ENCODE data around the gene TPST1. TPM values are rescaled to one million over a fixed set of nuclear protein-coding genes. Genes with fewer than 3 reads are reported as not detected.
A peak's percentile ranks its signal among the peaks of the same experiment; 100 is the strongest.

TPST1 gene
- total RNA-seq, 1 experiment from 2014 or later: 15.0 TPM

DNA sequence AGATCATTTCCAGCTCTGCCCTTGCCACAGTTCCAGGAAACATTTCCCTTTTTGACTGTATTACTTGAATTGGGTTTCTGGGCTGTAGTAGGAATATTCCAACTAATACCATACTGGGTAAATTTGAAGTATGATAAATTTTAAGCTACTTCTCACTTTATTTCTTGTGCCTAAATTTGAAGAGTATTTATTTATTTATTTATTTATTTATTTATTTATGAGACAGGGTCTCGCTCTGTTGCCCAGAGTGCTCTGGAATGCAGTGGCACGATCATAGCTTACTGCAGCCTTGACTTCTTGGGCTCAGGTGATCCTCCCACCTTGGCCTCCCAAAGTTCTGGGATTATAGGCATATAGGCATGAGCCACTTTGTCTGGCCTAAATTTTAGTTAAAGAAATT, 105.5 kb downstream of the TPST1 start:
- POLR2A ChIA-PET: no interaction called here
- Mint-ChIP-seq H3K27ac (no peak overlapping the region), H3K4me3 (no peak overlapping the region), H3K4me1 (peaks cover 20% of the 10 kb centered on the region), H3K9me3 (no peaks in the 10 kb centered on the region), H3K27me3 (ENCODE audit: low read depth) (no peaks in the 10 kb centered on the region), H3K36me3 (no peaks in the 10 kb centered on the region)
- CTCF ChIA-PET: no interaction called here
- TF ChIP-seq ZNF423 (CRISPR knock-in tag; IDR thresholded peaks at IDR 0.05) (no peak), ZNF232 (CRISPR knock-in tag; IDR thresholded peaks at IDR 0.05) (no peak)
- no peak for DNase-seq (ENCODE audit: low spot score)
- no peak for ATAC-seq

DNA sequence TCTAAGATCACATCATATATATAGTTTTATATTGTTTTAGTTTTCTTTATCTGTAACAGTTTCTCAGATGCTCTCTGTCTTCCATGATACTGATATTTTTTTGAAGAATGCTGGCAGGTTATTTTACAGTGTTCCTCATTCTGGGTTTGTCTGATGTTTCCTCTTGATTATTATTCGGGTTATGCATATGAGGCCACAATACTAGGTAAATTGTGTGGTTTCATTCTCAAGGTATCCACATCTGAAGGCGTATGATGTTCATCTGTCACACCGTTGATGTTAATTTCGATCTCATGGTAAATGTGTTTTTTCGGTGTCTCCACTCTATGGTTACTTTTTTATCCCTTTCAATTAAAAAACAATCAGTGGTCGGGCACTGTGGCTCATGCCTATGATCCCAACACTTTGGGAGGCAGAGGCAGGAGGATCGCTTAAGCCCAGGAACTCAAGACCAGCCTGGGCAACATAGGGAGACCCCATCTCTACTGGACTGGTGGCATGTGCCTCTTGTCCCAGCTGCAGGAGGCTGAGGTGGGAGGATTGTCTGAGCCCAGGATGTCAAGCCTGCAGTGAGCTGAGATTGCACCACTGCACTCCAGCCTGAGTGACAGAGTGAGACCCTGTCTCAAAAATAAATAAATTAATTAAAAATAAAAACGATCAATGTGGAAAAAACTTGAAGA, 108.9 kb downstream of the TPST1 start:
- Mint-ChIP-seq H3K36me3 (no peaks in the 10 kb centered on the region), H3K9me3 (no peaks in the 10 kb centered on the region; the same call in 1 of the 2 replicates), H3K4me1 (peaks cover 9% of the 10 kb centered on the region), H3K27ac (no peak overlapping the region), H3K27me3 (ENCODE audit: low read depth) (no peaks in the 10 kb centered on the region), H3K4me3 (no peak overlapping the region)
- ChIA-PET CTCF (interaction anchor here (1.3 kb wide), 1 partner anchor 109 kb away, joined by 3 read pairs; no protein-coding TSS in a partner anchor), POLR2A (no interaction called here)
- ATAC-seq (no peak), DNase-seq (ENCODE audit: low spot score) (no peak)
- TF ChIP-seq, protein P1, sequence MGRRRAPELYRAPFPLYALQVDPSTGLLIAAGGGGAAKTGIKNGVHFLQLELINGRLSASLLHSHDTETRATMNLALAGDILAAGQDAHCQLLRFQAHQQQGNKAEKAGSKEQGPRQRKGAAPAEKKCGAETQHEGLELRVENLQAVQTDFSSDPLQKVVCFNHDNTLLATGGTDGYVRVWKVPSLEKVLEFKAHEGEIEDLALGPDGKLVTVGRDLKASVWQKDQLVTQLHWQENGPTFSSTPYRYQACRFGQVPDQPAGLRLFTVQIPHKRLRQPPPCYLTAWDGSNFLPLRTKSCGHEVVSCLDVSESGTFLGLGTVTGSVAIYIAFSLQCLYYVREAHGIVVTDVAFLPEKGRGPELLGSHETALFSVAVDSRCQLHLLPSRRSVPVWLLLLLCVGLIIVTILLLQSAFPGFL (CRISPR knock-in tag; IDR thresholded peaks at IDR 0.05; ENCODE audit: borderline replicate concordance): no peak
- TF ChIP-seq ZNF121 (CRISPR knock-in tag; IDR thresholded peaks at IDR 0.05) (peak; percentile 94), KAT7 (CRISPR knock-in tag; IDR thresholded peaks at IDR 0.05; ENCODE audit: borderline replicate concordance) (no peak)
- TF ChIP-seq, protein P2, sequence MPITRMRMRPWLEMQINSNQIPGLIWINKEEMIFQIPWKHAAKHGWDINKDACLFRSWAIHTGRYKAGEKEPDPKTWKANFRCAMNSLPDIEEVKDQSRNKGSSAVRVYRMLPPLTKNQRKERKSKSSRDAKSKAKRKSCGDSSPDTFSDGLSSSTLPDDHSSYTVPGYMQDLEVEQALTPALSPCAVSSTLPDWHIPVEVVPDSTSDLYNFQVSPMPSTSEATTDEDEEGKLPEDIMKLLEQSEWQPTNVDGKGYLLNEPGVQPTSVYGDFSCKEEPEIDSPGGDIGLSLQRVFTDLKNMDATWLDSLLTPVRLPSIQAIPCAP (CRISPR knock-in tag; IDR thresholded peaks at IDR 0.05): no peak

DNA sequence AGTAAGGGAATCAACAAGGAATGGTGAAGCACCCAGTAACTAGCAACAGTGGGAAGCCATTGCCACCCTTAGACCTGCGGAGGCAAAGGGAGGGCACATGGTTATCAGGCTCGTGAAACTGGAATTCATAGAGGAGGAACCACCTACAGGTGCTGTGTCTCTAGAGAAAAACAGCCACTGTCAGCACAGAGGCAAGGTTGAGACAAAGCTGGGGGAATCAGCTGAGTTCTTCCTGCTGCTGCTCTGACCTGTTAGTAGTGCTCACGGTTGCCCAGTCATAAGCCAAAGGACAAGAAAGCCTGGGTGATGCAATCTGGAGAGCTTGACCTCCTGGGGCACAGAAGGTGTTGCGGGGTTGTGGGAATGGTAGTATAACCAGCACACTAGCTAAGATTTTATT, 110.1 kb downstream of the TPST1 start:
- peak; percentile 61 for ATAC-seq
- Mint-ChIP-seq H3K4me1 (peaks cover 9% of the 10 kb centered on the region), H3K27me3 (ENCODE audit: low read depth) (no peaks in the 10 kb centered on the region), H3K4me3 (no peak overlapping the region), H3K9me3 (peaks cover 5% of the 10 kb centered on the region), H3K27ac (peak overlapping the region; percentile 74; the same call in 1 of the 2 replicates), H3K36me3 (peaks cover 4% of the 10 kb centered on the region)
- CTCF ChIA-PET: no interaction called here
- DNase-seq (ENCODE audit: low spot score): no peak
- POLR2A ChIA-PET: no interaction called here
- TF ChIP-seq, protein P3, sequence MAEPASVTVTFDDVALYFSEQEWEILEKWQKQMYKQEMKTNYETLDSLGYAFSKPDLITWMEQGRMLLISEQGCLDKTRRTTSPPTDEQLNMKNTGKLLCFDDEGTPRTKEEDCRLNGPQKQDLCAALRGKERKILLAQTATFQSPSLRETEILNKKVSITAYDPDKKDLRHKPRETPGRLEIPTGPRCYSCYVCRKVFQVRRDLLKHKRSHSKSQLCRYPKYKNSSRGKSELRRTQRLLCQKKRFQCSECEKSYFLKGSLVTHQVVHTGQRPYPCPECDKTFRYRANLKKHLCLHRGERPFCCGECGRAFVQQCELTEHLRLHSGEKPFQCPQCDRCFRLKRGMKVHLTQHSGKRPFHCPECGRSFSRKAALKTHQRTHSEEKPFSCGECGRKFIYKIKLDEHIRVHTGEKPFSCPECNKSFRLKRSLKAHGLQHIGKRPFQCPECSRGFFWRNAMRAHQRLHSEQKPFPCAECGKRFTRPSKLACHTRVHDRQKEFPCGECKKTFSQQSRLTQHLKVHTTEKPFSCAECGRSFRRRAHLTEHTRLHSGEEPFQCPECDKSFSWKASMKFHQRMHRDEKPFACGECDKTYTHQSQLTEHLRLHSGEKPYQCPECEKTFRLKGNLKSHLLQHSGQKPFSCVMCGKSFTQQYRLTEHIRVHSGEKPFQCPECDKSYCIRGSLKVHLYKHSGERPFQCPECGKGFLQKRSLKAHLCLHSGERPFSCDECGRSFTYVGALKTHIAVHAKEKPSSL (CRISPR knock-in tag; conservative IDR thresholded peaks at IDR 0.05): no peak
- no peak for TF ChIP-seq FOXP1 (CRISPR knock-in tag; IDR thresholded peaks at IDR 0.05; ENCODE audit: borderline replicate concordance)
- TF ChIP-seq NFE2L1 (CRISPR knock-in tag; IDR thresholded peaks at IDR 0.05): no peak
- TF ChIP-seq, protein P4, sequence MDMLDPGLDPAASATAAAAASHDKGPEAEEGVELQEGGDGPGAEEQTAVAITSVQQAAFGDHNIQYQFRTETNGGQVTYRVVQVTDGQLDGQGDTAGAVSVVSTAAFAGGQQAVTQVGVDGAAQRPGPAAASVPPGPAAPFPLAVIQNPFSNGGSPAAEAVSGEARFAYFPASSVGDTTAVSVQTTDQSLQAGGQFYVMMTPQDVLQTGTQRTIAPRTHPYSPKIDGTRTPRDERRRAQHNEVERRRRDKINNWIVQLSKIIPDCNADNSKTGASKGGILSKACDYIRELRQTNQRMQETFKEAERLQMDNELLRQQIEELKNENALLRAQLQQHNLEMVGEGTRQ (CRISPR knock-in tag; IDR thresholded peaks at IDR 0.05): no peak
- TF ChIP-seq ZNF232 (CRISPR knock-in tag; IDR thresholded peaks at IDR 0.05): no peak
- TF ChIP-seq, protein P5, sequence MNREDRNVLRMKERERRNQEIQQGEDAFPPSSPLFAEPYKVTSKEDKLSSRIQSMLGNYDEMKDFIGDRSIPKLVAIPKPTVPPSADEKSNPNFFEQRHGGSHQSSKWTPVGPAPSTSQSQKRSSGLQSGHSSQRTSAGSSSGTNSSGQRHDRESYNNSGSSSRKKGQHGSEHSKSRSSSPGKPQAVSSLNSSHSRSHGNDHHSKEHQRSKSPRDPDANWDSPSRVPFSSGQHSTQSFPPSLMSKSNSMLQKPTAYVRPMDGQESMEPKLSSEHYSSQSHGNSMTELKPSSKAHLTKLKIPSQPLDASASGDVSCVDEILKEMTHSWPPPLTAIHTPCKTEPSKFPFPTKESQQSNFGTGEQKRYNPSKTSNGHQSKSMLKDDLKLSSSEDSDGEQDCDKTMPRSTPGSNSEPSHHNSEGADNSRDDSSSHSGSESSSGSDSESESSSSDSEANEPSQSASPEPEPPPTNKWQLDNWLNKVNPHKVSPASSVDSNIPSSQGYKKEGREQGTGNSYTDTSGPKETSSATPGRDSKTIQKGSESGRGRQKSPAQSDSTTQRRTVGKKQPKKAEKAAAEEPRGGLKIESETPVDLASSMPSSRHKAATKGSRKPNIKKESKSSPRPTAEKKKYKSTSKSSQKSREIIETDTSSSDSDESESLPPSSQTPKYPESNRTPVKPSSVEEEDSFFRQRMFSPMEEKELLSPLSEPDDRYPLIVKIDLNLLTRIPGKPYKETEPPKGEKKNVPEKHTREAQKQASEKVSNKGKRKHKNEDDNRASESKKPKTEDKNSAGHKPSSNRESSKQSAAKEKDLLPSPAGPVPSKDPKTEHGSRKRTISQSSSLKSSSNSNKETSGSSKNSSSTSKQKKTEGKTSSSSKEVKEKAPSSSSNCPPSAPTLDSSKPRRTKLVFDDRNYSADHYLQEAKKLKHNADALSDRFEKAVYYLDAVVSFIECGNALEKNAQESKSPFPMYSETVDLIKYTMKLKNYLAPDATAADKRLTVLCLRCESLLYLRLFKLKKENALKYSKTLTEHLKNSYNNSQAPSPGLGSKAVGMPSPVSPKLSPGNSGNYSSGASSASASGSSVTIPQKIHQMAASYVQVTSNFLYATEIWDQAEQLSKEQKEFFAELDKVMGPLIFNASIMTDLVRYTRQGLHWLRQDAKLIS (CRISPR knock-in tag; IDR thresholded peaks at IDR 0.05; ENCODE audit: borderline replicate concordance): no peak
- TF ChIP-seq, protein P6, sequence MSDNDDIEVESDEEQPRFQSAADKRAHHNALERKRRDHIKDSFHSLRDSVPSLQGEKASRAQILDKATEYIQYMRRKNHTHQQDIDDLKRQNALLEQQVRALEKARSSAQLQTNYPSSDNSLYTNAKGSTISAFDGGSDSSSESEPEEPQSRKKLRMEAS (CRISPR knock-in tag; IDR thresholded peaks at IDR 0.05): peak; percentile 59
- TF ChIP-seq, protein P7, sequence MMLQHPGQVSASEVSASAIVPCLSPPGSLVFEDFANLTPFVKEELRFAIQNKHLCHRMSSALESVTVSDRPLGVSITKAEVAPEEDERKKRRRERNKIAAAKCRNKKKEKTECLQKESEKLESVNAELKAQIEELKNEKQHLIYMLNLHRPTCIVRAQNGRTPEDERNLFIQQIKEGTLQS (CRISPR knock-in tag; conservative IDR thresholded peaks at IDR 0.05): no peak
- TF ChIP-seq, protein P8, sequence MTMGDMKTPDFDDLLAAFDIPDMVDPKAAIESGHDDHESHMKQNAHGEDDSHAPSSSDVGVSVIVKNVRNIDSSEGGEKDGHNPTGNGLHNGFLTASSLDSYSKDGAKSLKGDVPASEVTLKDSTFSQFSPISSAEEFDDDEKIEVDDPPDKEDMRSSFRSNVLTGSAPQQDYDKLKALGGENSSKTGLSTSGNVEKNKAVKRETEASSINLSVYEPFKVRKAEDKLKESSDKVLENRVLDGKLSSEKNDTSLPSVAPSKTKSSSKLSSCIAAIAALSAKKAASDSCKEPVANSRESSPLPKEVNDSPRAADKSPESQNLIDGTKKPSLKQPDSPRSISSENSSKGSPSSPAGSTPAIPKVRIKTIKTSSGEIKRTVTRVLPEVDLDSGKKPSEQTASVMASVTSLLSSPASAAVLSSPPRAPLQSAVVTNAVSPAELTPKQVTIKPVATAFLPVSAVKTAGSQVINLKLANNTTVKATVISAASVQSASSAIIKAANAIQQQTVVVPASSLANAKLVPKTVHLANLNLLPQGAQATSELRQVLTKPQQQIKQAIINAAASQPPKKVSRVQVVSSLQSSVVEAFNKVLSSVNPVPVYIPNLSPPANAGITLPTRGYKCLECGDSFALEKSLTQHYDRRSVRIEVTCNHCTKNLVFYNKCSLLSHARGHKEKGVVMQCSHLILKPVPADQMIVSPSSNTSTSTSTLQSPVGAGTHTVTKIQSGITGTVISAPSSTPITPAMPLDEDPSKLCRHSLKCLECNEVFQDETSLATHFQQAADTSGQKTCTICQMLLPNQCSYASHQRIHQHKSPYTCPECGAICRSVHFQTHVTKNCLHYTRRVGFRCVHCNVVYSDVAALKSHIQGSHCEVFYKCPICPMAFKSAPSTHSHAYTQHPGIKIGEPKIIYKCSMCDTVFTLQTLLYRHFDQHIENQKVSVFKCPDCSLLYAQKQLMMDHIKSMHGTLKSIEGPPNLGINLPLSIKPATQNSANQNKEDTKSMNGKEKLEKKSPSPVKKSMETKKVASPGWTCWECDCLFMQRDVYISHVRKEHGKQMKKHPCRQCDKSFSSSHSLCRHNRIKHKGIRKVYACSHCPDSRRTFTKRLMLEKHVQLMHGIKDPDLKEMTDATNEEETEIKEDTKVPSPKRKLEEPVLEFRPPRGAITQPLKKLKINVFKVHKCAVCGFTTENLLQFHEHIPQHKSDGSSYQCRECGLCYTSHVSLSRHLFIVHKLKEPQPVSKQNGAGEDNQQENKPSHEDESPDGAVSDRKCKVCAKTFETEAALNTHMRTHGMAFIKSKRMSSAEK (CRISPR knock-in tag; IDR thresholded peaks at IDR 0.05; ENCODE audit: borderline replicate concordance): no peak
- TF ChIP-seq ELF4 (CRISPR knock-in tag; IDR thresholded peaks at IDR 0.05; ENCODE audit: low read depth): no peak
- 0 out of 2 replicates have a peak, but pooled peaks have one; percentile 29 for TF ChIP-seq GABPB1 (CRISPR knock-in tag; IDR thresholded peaks at IDR 0.05)
